ENCODE measurements around the gene NPHP1. TPM values are rescaled to one million over a fixed set of nuclear protein-coding genes. Genes with fewer than 3 reads are reported as not detected.

Gene NPHP1
- 5.4 and 5.6 TPM in 2 replicates for total RNA-seq

GRCh38 chr2:110204408-110205385, at the start of gene NPHP1:
NPHP1 (minus strand) TSS chr2:110205013; CDS start chr2:110204968, 45 bp downstream.

GRCh38 chr2:110211938-110212858, 7.4 kb upstream of the NPHP1 start, which contains the start of gene MTLN:
MTLN (minus strand) TSS chr2:110212547; CDS start chr2:110212525, 22 bp downstream.

GRCh38 chr2:110115291-110116032, 89.4 kb downstream of the NPHP1 start, which contains the start of gene MALL:
MALL (minus strand) TSS chr2:110115822; CDS start chr2:110115792, 30 bp downstream.

Other genes with a start within 250 kb of the NPHP1 start
- 18.1 and 59.2 TPM in 2 replicates for gene MALL, start 89.2 kb downstream of the NPHP1 start, total RNA-seq
- gene MTLN, start 7.5 kb upstream of the NPHP1 start, total RNA-seq: 41.5 and 47.6 TPM in 2 replicates